GM12892 (cell line): Measurements from ENCODE around the gene MT4.

ENCODE experiments used
- POLR2A ChIP-seq: IDR thresholded peaks from 2 replicates; pipeline ENCODE4 v1.6.1; 2011; ENCODE audit warnings: low read depth, low read length, control low read depth
- POLR2AphosphoS5 ChIP-seq: IDR thresholded peaks from 2 replicates; pipeline ENCODE4 v1.6.1; 2011; ENCODE audit warnings: low read depth, low read length, control low read depth
- TAF1 ChIP-seq: IDR thresholded peaks from 2 replicates; pipeline ENCODE4 v1.6.1; 2011; ENCODE audit warnings: low read depth, mild to moderate bottlenecking, control low read depth, low read length, borderline replicate concordance

- TF ChIP-seq POLR2A (no peak), TAF1 (no peak), POLR2AphosphoS5 (no peak)
Measured at GRCh38 chr16:56559109-56559508, 5.8 kb upstream of the MT4 start.
